SK-N-SH treated with all-trans-retinoic acid at 6 μM for 48 hours (cell line): ENCODE measurements around the gene SYDE1.
A peak's percentile ranks its signal among the peaks of the same experiment; 100 is the strongest.

Experiments used
- ATAC-seq: fragments of 200-7000 bp; cut with Tn5 transposase; 3 replicates; pipeline ENCODE4 v1.9.1; 2020; ENCODE audit warnings: mild to moderate bottlenecking, moderate library complexity
- ARNTL ChIP-seq: fragments of 450-650 bp; formaldehyde crosslinking; IDR thresholded peaks from 2 replicates; pipeline ENCODE4 v1.5.0; 2020; ENCODE audit warnings: low read depth, mild to moderate bottlenecking, moderate library complexity, borderline replicate concordance
- BACH2 ChIP-seq: fragments of 250-450 bp; sonication (Bioruptor Pico); IDR thresholded peaks from 2 replicates; pipeline ENCODE4 v1.9.0; 2021; ENCODE audit warnings: mild to moderate bottlenecking, borderline replicate concordance
- CSDC2 ChIP-seq: fragments of 250-450 bp; sonication (Bioruptor Pico); IDR thresholded peaks from 2 replicates; pipeline ENCODE4 v1.5.0; 2020; ENCODE audit warnings: mild to moderate bottlenecking, moderate library complexity
- CSRNP3 ChIP-seq: fragments of 250-450 bp; sonication (Bioruptor Pico); IDR thresholded peaks from 2 replicates; pipeline ENCODE4 v1.5.1; 2021; ENCODE audit warnings: mild to moderate bottlenecking, moderate library complexity
- ESRRG ChIP-seq: fragments of 250-450 bp; sonication (Bioruptor Pico); IDR thresholded peaks from 2 replicates; pipeline ENCODE4 v1.6.1; 2021; ENCODE audit warnings: mild to moderate bottlenecking
- ISL1 ChIP-seq: fragments of 250-450 bp; sonication (Bioruptor Pico); IDR thresholded peaks from 2 replicates; pipeline ENCODE4 v2.1.2; 2022; ENCODE audit warnings: mild to moderate bottlenecking, moderate library complexity
- POU6F1 ChIP-seq: fragments of 250-450 bp; sonication (Bioruptor Pico); IDR thresholded peaks from 2 replicates; pipeline ENCODE4 v1.8.0; 2021; ENCODE audit warnings: low read depth, mild to moderate bottlenecking, moderate library complexity, borderline replicate concordance
- PPARA ChIP-seq: fragments of 250-450 bp; sonication (Bioruptor Pico); IDR thresholded peaks from 2 replicates; pipeline ENCODE4 v1.5.0; 2020; ENCODE audit warnings: mild to moderate bottlenecking, borderline replicate concordance
- RARB ChIP-seq: fragments of 250-450 bp; sonication (Bioruptor Pico); IDR thresholded peaks from 2 replicates; pipeline ENCODE4 v1.8.0; 2021; ENCODE audit warnings: mild to moderate bottlenecking, moderate library complexity
- SNAI2 ChIP-seq: fragments of 250-450 bp; sonication (Bioruptor Pico); IDR thresholded peaks from 2 replicates; pipeline ENCODE4 v1.5.0; 2020; ENCODE audit warnings: mild to moderate bottlenecking, moderate library complexity
- TCF4 ChIP-seq: fragments of 250-450 bp; sonication (Bioruptor Pico); IDR thresholded peaks from 2 replicates; pipeline ENCODE4 v1.8.0; 2021; ENCODE audit warnings: mild to moderate bottlenecking, moderate library complexity, borderline replicate concordance
- TSHZ2 ChIP-seq: fragments of 250-450 bp; sonication (Bioruptor Pico); IDR thresholded peaks from 2 replicates; pipeline ENCODE4 v1.5.0; 2020; ENCODE audit warnings: mild to moderate bottlenecking, moderate library complexity
- ZFP3 ChIP-seq: fragments of 250-450 bp; sonication (Bioruptor Pico); IDR thresholded peaks from 2 replicates; pipeline ENCODE4 v1.5.0; 2020; ENCODE audit warnings: mild to moderate bottlenecking, moderate library complexity
- ZFP30 ChIP-seq: fragments of 450-650 bp; formaldehyde crosslinking; IDR thresholded peaks from 2 replicates; pipeline ENCODE4 v1.5.0; 2022; ENCODE audit warnings: mild to moderate bottlenecking, moderate library complexity
- ZNF565 ChIP-seq: fragments of 450-650 bp; formaldehyde crosslinking; conservative IDR thresholded peaks from 2 replicates; pipeline ENCODE4 v1.5.0; 2020; ENCODE audit warnings: low read depth, mild to moderate bottlenecking, moderate library complexity
- ZNF70 ChIP-seq: fragments of 450-650 bp; formaldehyde crosslinking; IDR thresholded peaks from 2 replicates; pipeline ENCODE4 v1.5.0; 2020; ENCODE audit warnings: mild to moderate bottlenecking, moderate library complexity
- ZNF8 ChIP-seq: fragments of 450-650 bp; formaldehyde crosslinking; IDR thresholded peaks from 2 replicates; pipeline ENCODE4 v1.5.0; 2020; ENCODE audit warnings: mild to moderate bottlenecking, moderate library complexity
- TF ChIP-seq, protein P1 (sequence below): fragments of 250-450 bp; sonication (Bioruptor Pico); IDR thresholded peaks from 2 replicates; pipeline ENCODE4 v1.5.1; 2020; ENCODE audit warnings: low read depth, mild to moderate bottlenecking, moderate library complexity
- TF ChIP-seq, protein P2 (sequence below): fragments of 250-450 bp; sonication (Bioruptor Pico); IDR thresholded peaks from 2 replicates; pipeline ENCODE4 v1.8.0; 2020; ENCODE audit warnings: mild to moderate bottlenecking, moderate library complexity, borderline replicate concordance

The SYDE1 gene

DNA sequence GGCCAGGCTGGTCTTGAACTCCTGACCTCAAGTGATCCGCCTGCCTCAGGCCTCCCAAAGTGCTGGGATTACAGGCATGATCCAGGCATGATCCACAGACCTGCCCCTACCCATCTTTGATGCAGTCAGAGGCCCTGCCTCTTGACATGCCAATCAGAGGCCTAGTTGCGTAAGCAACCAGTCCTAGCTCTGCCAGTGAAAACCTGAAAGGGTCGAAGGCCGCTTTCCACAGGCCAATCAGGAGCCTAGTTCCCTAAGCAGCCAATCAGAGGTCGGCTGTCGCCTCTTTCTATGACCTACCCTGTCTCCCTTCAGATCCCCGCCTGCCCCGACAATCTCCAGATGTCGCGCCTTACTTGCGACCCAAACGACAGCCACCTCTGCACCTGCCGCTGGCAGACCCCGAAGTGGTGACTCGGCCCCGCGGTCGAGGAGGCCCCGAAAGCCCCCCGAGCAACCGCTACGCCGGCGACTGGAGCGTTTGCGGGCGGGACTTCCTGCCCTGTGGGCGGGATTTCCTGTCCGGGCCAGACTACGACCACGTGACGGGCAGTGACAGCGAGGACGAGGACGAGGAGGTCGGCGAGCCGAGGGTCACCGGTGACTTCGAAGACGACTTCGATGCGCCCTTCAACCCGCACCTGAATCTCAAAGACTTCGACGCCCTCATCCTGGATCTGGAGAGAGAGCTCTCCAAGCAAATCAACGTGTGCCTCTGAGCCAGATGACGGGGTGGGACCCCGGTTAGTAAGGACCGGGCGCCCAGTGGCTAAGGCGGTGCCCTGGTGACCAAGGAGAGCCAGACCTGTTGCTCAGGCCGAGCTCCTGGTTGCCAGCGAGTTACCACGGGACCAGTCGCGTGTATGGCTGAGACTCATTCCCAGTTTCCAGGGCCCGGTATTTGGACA, 6.3 kb downstream of the SYDE1 start:
- TF ChIP-seq ESRRG: no peak
- no peak for TF ChIP-seq RARB (CRISPR knock-in tag)
- no peak for TF ChIP-seq ZFP3 (CRISPR knock-in tag)
- no peak for TF ChIP-seq TSHZ2 (CRISPR knock-in tag)
- TF ChIP-seq ISL1 (CRISPR knock-in tag): no peak
- no peak for TF ChIP-seq PPARA (CRISPR knock-in tag)

DNA sequence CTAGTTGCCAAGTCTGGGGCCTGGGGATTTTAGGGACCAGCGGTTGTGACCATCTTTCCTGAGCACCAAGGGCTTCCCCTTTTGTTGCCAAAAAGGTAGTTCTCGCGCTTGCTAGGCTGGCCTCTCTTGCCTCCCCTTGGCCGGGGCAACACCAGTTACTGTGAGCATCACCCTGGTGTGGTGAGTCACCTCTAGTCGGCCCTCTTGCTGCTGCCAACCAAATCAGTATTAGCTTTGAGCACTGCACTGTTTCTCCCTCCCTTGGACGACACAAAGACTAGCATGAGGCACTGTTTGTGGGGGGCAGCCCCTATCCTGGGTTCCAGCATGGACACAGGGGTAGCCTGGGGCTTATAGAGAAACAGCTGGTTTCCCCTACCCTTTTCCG, 6.9 kb downstream of the SYDE1 start:
- TF ChIP-seq ZNF70 (no peak), ZFP3 (CRISPR knock-in tag) (no peak), CSRNP3 (CRISPR knock-in tag) (no peak), TSHZ2 (CRISPR knock-in tag) (no peak), ZNF565 (CRISPR knock-in tag) (no peak), ZFP30 (CRISPR knock-in tag) (no peak), RARB (CRISPR knock-in tag) (no peak), ZNF8 (CRISPR knock-in tag) (no peak), CSDC2 (CRISPR knock-in tag) (no peak), ESRRG (no peak), POU6F1 (no peak), SNAI2 (CRISPR knock-in tag) (no peak), ISL1 (CRISPR knock-in tag) (no peak), BACH2 (CRISPR knock-in tag) (no peak), TCF4 (no peak), ARNTL (CRISPR knock-in tag) (no peak)
- TF ChIP-seq, protein P1, sequence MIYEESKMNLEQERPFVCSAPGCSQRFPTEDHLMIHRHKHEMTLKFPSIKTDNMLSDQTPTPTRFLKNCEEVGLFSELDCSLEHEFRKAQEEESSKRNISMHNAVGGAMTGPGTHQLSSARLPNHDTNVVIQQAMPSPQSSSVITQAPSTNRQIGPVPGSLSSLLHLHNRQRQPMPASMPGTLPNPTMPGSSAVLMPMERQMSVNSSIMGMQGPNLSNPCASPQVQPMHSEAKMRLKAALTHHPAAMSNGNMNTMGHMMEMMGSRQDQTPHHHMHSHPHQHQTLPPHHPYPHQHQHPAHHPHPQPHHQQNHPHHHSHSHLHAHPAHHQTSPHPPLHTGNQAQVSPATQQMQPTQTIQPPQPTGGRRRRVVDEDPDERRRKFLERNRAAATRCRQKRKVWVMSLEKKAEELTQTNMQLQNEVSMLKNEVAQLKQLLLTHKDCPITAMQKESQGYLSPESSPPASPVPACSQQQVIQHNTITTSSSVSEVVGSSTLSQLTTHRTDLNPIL (CRISPR knock-in tag): no peak
- TF ChIP-seq, protein P2, sequence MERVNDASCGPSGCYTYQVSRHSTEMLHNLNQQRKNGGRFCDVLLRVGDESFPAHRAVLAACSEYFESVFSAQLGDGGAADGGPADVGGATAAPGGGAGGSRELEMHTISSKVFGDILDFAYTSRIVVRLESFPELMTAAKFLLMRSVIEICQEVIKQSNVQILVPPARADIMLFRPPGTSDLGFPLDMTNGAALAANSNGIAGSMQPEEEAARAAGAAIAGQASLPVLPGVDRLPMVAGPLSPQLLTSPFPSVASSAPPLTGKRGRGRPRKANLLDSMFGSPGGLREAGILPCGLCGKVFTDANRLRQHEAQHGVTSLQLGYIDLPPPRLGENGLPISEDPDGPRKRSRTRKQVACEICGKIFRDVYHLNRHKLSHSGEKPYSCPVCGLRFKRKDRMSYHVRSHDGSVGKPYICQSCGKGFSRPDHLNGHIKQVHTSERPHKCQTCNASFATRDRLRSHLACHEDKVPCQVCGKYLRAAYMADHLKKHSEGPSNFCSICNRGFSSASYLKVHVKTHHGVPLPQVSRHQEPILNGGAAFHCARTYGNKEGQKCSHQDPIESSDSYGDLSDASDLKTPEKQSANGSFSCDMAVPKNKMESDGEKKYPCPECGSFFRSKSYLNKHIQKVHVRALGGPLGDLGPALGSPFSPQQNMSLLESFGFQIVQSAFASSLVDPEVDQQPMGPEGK: no peak
- peak; percentile 48 for ATAC-seq

More for the DNA sequence above, 6.3 kb downstream of the SYDE1 start:
- ATAC-seq: peak; percentile 3; the same call in 1 of the 3 replicates
